Caco-2 (cell line): ENCODE measurements around the gene GTF3C6. TPM values are rescaled to one million over a fixed set of nuclear protein-coding genes. Genes with fewer than 3 reads are reported as not detected.
"Not testable (repeated sequence)": the region's sequence is repeated elsewhere in the genome, so short reads cannot be mapped to it uniquely, and the experiment has no call there.

Source experiments
- BruUV-seq: library from RNA; stranded (reverse); fragments of 400-500 nt; replicated peaks from 2 replicates; lab custom pipeline; 2021; lab: Mats Ljungman, UMichigan
- CTCF ChIA-PET: fragments of 300-600 bp; sonication (Branson Sonifier 250); formaldehyde crosslinking; loops from one replicate; lab custom pipeline; 2022; ENCODE audit warnings: antibody characterized with exemption; lab: Charles Lee
- POLR2A ChIA-PET: fragments of 300-600 bp; sonication (Branson Sonifier 250); formaldehyde crosslinking; loops from one replicate; lab custom pipeline; 2022; ENCODE audit warnings: antibody characterized with exemption; lab: Charles Lee
- DNase-seq, 2 experiments: peaks; one replicate each; pipeline versions ENCODE4 v3.0.0 to v3.0.0-alpha.2; 2020 to 2022
- H3K27me3 ChIP-seq: replicated peaks from 2 replicates; pipeline ENCODE4 v1.6.0; 2011; ENCODE audit warnings: low read length; ENCODE audit not compliant: control insufficient read depth, insufficient read depth
- H3K36me3 ChIP-seq: 2 replicates; pipeline ENCODE4 v1.5.1; 2011; ENCODE audit warnings: low read length; ENCODE audit not compliant: control insufficient read depth, insufficient read depth
- H3K4me1 ChIP-seq: fragments of 250-450 bp; sonication (Bioruptor Pico); 2 replicates; pipeline ENCODE4 v1.5.1; 2020; ENCODE audit warnings: mild to moderate bottlenecking
- H3K4me3 ChIP-seq: 2 replicates; pipeline ENCODE4 v1.5.1; 2011; ENCODE audit warnings: low read depth, mild to moderate bottlenecking, control low read depth, low read length
- H3K9me3 ChIP-seq: fragments of 250-450 bp; sonication (Bioruptor Pico); 2 replicates; pipeline ENCODE4 v1.5.1; 2020; ENCODE audit warnings: mild to moderate bottlenecking, moderate library complexity
- H3K27ac Mint-ChIP-seq: one replicate; pipeline ENCODE4 v1.8.0; 2022; ENCODE audit warnings: mixed read lengths; ENCODE audit not compliant: unreplicated experiment
- H3K27me3 Mint-ChIP-seq: one replicate; pipeline ENCODE4 v1.8.0; 2022; ENCODE audit warnings: mixed read lengths; ENCODE audit not compliant: insufficient read depth, unreplicated experiment
- H3K36me3 Mint-ChIP-seq: one replicate; pipeline ENCODE4 v1.8.0; 2022; ENCODE audit warnings: mild to moderate bottlenecking, mixed read lengths; ENCODE audit not compliant: insufficient read depth, unreplicated experiment
- H3K4me1 Mint-ChIP-seq: one replicate; pipeline ENCODE4 v1.8.0; 2022; ENCODE audit warnings: low read depth, mixed read lengths; ENCODE audit not compliant: unreplicated experiment
- H3K4me3 Mint-ChIP-seq: one replicate; pipeline ENCODE4 v1.8.0; 2022; ENCODE audit warnings: mild to moderate bottlenecking, moderate library complexity, mixed read lengths; ENCODE audit not compliant: unreplicated experiment
- H3K9me3 Mint-ChIP-seq: one replicate; pipeline ENCODE4 v1.8.0; 2022; ENCODE audit warnings: mixed read lengths; ENCODE audit not compliant: unreplicated experiment
- CTCF ChIP-seq, 2 experiments: fragments of 200-600 bp in 1 of 2; IDR thresholded peaks; 1 replicate in 1 of 2; 2 replicates in 1 of 2; pipeline versions ENCODE4 v1.5.1 to v1.8.0; 2011 to 2022; ENCODE audit warnings: antibody characterized with exemption in 1 of 2, control low read depth in 1 of 2, inconsistent platforms in 1 of 2, low read depth in 1 of 2, low read length in 1 of 2, mild to moderate bottlenecking in 1 of 2, moderate library complexity in 1 of 2; ENCODE audit not compliant: insufficient read depth in 1 of 2, severe bottlenecking in 1 of 2, unreplicated experiment in 1 of 2
- intact Hi-C: fragments of 100-400 bp; cut with micrococcal nuclease; formaldehyde crosslinking; loops from one replicate; pipeline ENCODE4 v1.10.0; 2022; ENCODE audit not compliant: unreplicated experiment
- total RNA-seq: library from RNA; stranded (reverse); gene quantifications from 2 replicates; pipeline ENCODE4 v1.2.3, GENCODE V29; 2022

Gene GTF3C6
- total RNA-seq, 1 experiment from 2014 or later, result 114 TPM

DNA sequence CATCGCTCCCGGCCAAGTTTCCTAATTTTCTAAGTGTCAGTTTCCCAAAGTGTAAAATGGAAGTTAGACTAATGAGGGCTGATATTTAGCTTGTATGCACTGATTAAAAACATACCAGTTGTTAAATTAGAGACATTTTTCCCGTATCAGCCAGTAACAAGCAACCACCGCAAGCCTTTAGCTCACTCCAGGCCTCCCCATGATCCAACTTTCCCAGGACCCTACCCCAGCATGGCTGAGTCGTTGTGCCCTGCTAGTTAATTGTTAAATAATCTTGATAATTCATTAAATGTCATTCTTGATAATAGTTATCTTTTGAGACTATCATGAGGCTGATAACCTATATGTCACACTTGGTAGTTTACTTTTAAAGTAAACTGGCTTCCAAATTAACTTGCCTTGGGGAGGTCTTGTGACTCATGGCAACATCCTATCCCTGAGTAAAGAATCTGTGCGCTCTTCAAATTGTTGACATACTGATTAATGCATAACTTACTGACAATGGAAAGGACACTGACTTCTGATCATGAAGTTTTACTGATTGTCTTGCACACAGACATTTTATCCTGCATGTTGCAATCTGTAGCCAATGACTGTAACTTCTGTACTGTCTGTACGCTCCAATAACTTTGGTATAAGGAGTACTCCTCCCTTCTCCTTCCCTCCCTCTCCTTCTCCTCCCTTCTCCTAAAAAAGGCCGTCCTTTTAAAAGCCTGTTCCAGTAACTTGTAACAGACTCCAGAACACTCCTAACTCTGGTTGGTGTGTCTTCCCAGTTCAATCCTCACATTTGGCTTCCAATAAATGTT, 6.3 kb upstream of the GTF3C6 start:
- no peak overlapping the region for H3K4me3 ChIP-seq
- POLR2A ChIA-PET, result interaction anchor here (0.5 to 1.9 kb wide), 3 partner anchors 76 to 137 kb away, joined by 5 to 12 read pairs (median 7); partner anchors contain the start of gene CDK19

DNA sequence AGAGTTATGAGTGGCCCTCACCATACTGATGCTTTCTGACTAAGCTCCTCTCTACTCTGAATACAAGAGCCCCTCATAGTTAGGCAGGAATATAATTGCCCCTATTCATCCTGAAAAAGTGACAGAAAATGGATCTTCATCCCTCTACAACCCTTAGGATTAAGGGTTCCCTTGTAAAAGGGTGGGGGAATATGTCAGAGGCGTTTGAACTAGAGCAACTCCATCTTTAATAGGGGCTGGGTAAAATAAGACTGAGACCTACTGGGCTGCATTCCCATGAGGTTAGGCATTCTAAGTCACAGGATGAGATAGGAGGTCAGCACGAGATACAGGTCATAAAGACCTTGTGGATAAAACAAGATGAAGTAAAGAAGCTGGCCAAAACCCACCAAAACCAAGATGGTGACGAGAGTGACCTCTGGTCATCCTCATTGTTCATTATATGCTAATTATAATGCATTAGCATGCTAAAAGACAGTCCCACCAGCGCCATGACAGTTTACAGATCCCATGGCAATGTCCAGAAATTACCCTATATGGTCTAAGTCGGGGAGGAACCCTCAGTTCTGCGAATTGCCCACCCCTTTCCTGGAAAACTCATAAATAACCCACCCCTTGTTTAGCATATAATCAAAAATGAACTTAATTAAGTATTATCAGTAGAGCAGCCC, 4.7 kb upstream of the GTF3C6 start:
- H3K4me1 ChIP-seq, result peaks cover 35% of the 10 kb centered on the region
- no peak for DNase-seq
- H3K4me3 ChIP-seq, result no peak overlapping the region
- H3K9me3 ChIP-seq, result no peaks in the 10 kb centered on the region
- CTCF ChIA-PET, result interaction anchor here (1.5 kb wide), 1 partner anchor 271 kb away, joined by 3 read pairs; no protein-coding TSS in a partner anchor
- H3K27me3 Mint-ChIP-seq, result no peaks in the 10 kb centered on the region
- peaks cover 37% of the 10 kb centered on the region for H3K4me1 Mint-ChIP-seq
- intact Hi-C loops, result loop anchor here (5.0 kb wide), 1 partner anchor 61 kb away; no protein-coding TSS in a partner anchor
- no peaks in the 10 kb centered on the region for H3K36me3 ChIP-seq
- no TSS peak for BruUV-seq
- no peaks in the 10 kb centered on the region for H3K9me3 Mint-ChIP-seq
- peaks cover 11% of the 10 kb centered on the region for H3K36me3 Mint-ChIP-seq
- peak overlapping the region; percentile 53 for H3K4me3 Mint-ChIP-seq
- POLR2A ChIA-PET, result interaction anchor here (1.9 kb wide), 1 partner anchor 139 kb away, joined by 7 read pairs; the partner anchor contains the start of gene CDK19
- peak overlapping the region; percentile 81 for H3K27ac Mint-ChIP-seq
- TF ChIP-seq CTCF (IDR thresholded peaks at IDR 0.05; ENCODE audit: insufficient read depth in 1 of 2, low read depth in 1 of 2, low read length in 1 of 2, severe bottlenecking in 1 of 2, unreplicated experiment in 1 of 2), result no peak
- H3K27me3 ChIP-seq, result no peaks in the 10 kb centered on the region

More for the DNA sequence above, 6.3 kb upstream of the GTF3C6 start:
- TF ChIP-seq CTCF (IDR thresholded peaks at IDR 0.05; ENCODE audit: insufficient read depth in 1 of 2, low read depth in 1 of 2, low read length in 1 of 2, severe bottlenecking in 1 of 2, unreplicated experiment in 1 of 2), result no peak
- Mint-ChIP-seq H3K27ac (peak overlapping the region; percentile 81), H3K4me1 (peaks cover 34% of the 10 kb centered on the region), H3K36me3 (peaks cover 5% of the 10 kb centered on the region), H3K4me3 (peak overlapping the region; percentile 53), H3K27me3 (no peaks in the 10 kb centered on the region), H3K9me3 (no peaks in the 10 kb centered on the region)
- Histone ChIP-seq H3K9me3 (no peaks in the 10 kb centered on the region), H3K4me1 (peaks cover 29% of the 10 kb centered on the region), H3K36me3 (no peaks in the 10 kb centered on the region), H3K27me3 (no peaks in the 10 kb centered on the region)
- intact Hi-C loops, result loop anchor here (1.0 to 5.0 kb wide), 3 partner anchors 60 to 137 kb away; partner anchors contain the start of genes AMD1 and CDK19
- peak; percentile 53 to 79 for DNase-seq
- no TSS peak for BruUV-seq
- CTCF ChIA-PET, result interaction anchor here (0.7 kb wide), 1 partner anchor 270 kb away, joined by 3 read pairs; no protein-coding TSS in a partner anchor

GRCh38 chr6:110960014-110960390, 1.5 kb downstream of the GTF3C6 start:
- H3K27me3 ChIP-seq, result no peaks in the 10 kb centered on the region
- POLR2A ChIA-PET, result interaction anchor here (0.7 kb wide), 1 partner anchor 262 kb away, joined by 4 read pairs; no protein-coding TSS in a partner anchor
- intact Hi-C loops, result no loop called here
- DNase-seq, result no peak
- peaks cover 50% of the 10 kb centered on the region for H3K36me3 Mint-ChIP-seq
- no peak overlapping the region for H3K4me3 ChIP-seq
- BruUV-seq, result no TSS peak
- peaks cover 6% of the 10 kb centered on the region for H3K4me1 Mint-ChIP-seq
- H3K9me3 ChIP-seq, result no peaks in the 10 kb centered on the region
- H3K4me1 ChIP-seq, result peaks cover 6% of the 10 kb centered on the region; the same call in 1 of the 2 replicates
- no peaks in the 10 kb centered on the region; the same call in 1 of the 2 replicates for H3K36me3 ChIP-seq
- no peak overlapping the region for H3K27ac Mint-ChIP-seq
- no peaks in the 10 kb centered on the region for H3K9me3 Mint-ChIP-seq
- no peak for TF ChIP-seq CTCF (IDR thresholded peaks at IDR 0.05; ENCODE audit: insufficient read depth in 1 of 2, low read depth in 1 of 2, low read length in 1 of 2, severe bottlenecking in 1 of 2, unreplicated experiment in 1 of 2)
- CTCF ChIA-PET, result no interaction called here
- no peaks in the 10 kb centered on the region for H3K27me3 Mint-ChIP-seq
- H3K4me3 Mint-ChIP-seq, result no peak overlapping the region

DNA sequence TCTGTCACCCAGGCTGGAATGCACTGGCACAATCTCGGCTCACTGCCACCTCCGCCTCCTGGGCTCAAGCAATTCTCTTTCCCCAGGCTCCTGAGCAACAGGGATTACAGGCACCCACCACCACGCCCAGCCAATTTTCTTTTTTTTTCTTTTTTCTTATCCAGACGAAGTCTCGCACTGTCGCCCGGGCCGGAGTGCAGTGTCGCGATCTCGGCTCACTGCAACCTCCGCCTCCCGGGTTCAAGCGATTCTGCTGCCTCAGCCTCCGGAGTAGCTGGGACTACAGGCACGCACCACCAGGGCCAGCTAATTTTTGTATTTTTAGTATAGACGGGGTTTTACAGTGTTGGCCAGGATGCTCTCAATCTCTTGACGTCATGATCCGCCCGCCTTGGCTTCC, 4.1 kb downstream of the GTF3C6 start:
- H3K4me1 Mint-ChIP-seq, CTCF ChIA-PET, H3K27me3 Mint-ChIP-seq, DNase-seq, H3K36me3 ChIP-seq, intact Hi-C loops, H3K4me1 ChIP-seq, BruUV-seq, H3K4me3 ChIP-seq, H3K9me3 ChIP-seq, H3K27ac Mint-ChIP-seq, H3K4me3 Mint-ChIP-seq, POLR2A ChIA-PET, H3K27me3 ChIP-seq, H3K9me3 Mint-ChIP-seq: not testable (repeated sequence)
- peaks cover 75% of the 10 kb centered on the region for H3K36me3 Mint-ChIP-seq
